GM18951 (cell line): ENCODE results near the gene CCNL2.
A peak's percentile ranks its signal among the peaks of the same experiment; 100 is the strongest.
"Not testable (repeated sequence)": the region's sequence is repeated elsewhere in the genome, so short reads cannot be mapped to it uniquely, and the experiment has no call there.

ENCODE experiments used
- POLR2A ChIP-seq: IDR thresholded peaks from 4 replicates; pipeline ENCODE4 v1.6.1; 2011; ENCODE audit warnings: mild to moderate bottlenecking; ENCODE audit not compliant: insufficient read length, insufficient read depth; ENCODE audit errors: extremely low read depth
- in situ Hi-C: fragments of 300-500 bp; cut with MboI; formaldehyde crosslinking; loops from one replicate; pipeline ENCODE4 v1.12.0; 2022; ENCODE audit warnings: low sequenced_read_pairs, mixed read lengths, inconsistent platforms; ENCODE audit not compliant: unreplicated experiment

The CCNL2 gene

GRCh38 chr1:1435911-1436629 is 36.9 kb upstream of the CCNL2 start:
- in situ Hi-C loops, result no loop called here
- TF ChIP-seq POLR2A, result no peak

- TF ChIP-seq POLR2A, result peak; percentile 49
These were observed 36.2 kb upstream of the CCNL2 start, which contains the start of gene VWA1 for GRCh38 chr1:1435106-1435903. VWA1 (plus strand) TSS chr1:1435690; CDS start chr1:1435749, 59 bp downstream.

DNA sequence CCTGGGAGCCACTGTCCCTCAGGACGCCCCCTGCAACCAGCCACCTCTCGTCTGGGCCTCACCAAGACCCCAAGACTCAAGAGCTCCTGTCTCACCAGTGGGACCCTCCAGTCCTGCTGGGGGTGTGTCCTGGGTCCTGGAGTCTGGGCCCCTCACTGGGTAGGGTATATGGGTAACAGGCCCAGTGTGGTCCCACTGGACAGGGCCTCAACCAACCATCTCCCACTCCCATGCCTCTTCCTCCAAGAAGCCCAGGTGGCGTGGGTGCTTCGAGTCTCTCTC is 35.6 kb upstream of the CCNL2 start:
- no peak for TF ChIP-seq POLR2A
- in situ Hi-C loops, result no loop called here

More at GRCh38 chr1:1435106-1435903, 36.2 kb upstream of the CCNL2 start, which contains the start of gene VWA1:
- in situ Hi-C loops, result no loop called here

- in situ Hi-C loops, result no loop called here
- TF ChIP-seq POLR2A, result no peak
These were observed 35.1 kb upstream of the CCNL2 start for GRCh38 chr1:1434131-1434823.

GRCh38 chr1:1433804-1434130 is 34.6 kb upstream of the CCNL2 start:
- TF ChIP-seq POLR2A, result no peak
- in situ Hi-C loops, result no loop called here

DNA sequence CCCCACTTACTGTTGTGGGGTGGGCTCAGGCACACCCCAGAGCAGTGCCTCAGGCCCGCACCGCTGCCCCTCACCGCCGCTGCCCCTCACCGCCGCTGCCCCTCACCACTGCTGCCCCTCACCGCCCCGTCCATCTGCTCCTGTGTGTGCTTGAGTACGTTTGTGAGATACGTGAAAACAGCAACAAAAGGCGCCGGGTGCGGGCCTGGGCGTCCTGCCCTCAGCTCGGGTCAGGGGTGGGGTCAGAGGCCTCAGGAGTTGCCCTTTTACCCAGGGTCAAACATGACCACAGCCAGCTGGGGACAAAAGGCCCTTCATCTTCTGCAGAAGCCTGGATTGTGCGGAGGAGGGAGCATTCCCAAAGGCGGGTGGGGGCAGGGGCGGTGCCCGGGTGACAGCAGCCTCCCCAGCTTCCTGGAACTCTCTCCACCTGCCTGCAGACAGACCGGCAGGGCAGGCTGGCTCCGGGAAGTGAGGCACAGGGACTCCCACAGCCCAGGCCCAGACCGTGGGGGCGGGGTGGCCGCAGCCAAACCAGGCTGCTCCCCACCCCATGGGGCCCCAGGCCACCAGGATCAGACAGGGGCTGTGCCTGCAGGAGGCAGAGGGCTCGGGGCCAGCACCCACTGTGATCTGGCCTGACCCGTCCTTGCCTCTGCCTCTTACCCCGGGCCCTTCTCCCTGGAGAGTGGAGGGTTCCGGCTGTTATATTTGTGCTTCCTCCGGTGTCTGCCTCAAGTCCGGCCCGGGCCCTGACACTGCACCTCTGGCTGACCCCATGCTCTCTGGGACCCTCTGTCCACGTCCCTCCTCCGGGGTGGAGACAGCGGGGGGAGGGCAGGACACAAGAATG is 34.0 kb upstream of the CCNL2 start:
- no peak for TF ChIP-seq POLR2A
- in situ Hi-C loops, result no loop called here

DNA sequence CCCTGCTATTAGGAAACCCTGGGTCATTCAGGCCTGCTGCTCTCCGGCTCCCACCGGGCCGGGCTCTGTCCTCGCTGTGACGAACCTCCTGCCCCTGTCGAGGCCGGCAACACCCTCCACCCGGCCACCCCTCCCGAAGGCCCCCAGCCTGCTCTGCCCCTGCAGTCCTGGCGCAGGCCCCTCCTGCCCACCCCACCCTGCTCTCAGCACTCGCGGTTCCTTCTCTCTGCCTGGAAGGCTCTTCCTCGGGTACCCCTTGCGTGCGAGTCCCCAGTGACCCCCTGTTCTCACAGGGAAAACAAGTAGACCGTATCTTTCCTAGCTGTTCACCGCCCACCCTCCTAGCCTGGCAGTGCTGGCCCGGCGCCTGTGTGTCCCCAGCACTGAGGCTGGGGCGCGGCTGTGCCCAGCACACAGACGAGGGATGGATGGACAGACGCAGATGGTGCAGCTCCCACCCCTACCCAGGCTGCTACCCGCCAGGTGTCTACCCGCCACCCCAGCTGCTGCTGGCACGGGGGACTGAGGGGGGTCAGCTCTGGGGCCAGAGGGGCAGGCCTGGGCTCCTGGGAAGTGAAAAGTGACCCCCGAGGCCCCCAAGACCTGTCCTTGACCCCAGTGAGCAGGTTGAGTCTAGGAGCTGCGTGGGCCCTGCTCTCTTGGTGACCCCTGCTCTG is 33.3 kb upstream of the CCNL2 start:
- TF ChIP-seq POLR2A, result no peak
- in situ Hi-C loops, result no loop called here

DNA sequence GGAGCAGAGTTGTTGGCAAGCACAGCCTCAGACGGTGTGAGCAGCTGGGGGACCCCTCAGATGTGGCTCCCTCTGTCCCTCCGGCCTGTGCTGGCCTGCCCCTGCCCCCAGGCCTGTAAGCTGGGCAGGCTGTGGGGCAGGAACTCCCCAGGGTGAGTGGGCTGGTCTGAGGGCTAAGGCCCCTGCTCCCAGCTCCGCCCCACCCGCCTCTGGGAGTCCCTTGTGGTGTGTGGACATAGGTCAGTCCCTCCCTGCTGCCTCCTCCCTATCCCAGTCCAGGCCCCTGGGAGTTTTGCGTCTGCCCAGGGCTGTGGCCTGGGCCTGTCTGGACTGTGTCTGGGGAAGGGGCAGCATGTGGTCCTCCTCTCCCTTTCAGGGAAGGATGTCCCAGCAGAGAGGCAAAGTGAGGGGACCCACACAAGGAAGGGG is 32.7 kb upstream of the CCNL2 start:
- in situ Hi-C loops, result no loop called here
- TF ChIP-seq POLR2A, result no peak

DNA sequence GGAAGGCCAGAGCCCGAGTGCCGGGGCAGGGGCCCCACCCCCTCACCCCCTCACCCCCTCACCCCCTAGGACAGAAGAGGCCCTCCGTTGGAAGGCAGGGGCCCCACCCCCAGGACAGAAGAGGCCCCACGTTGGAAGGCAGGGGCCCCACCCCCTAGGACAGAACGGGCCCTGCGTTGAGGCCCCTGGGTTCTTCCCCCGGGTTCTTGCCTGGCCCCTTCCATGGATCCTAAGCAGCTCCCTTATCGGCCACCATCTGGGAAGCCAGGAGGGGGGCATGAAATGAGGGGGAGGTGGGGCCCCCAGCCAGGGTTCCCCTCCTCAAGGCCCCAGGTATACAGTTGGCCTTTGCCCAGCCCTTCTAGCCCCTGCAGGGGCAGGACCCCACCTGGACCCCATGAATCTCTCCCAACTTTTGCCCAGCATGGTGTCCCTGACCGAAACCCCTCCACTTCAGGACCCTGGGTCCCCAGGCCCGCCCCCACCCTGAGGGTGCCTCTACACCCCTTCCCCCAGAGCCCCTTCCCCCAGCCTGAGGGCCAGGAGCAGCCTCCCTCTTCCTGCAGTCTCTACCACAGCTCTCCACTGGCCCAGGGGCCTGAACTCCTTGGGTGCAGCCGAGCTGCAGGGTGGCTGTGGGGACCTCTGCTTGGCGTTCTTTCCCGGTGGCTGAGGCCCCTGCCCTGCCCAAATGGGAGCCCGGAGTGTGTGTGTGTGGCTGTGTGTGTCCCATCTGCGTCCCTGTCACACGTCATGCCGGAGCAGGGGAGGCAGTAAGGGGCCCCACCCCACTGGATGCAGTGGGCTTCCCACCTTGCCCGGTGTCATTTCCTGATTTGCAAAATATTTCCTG is 32.1 kb upstream of the CCNL2 start:
- in situ Hi-C loops, result no loop called here
- no peak for TF ChIP-seq POLR2A

DNA sequence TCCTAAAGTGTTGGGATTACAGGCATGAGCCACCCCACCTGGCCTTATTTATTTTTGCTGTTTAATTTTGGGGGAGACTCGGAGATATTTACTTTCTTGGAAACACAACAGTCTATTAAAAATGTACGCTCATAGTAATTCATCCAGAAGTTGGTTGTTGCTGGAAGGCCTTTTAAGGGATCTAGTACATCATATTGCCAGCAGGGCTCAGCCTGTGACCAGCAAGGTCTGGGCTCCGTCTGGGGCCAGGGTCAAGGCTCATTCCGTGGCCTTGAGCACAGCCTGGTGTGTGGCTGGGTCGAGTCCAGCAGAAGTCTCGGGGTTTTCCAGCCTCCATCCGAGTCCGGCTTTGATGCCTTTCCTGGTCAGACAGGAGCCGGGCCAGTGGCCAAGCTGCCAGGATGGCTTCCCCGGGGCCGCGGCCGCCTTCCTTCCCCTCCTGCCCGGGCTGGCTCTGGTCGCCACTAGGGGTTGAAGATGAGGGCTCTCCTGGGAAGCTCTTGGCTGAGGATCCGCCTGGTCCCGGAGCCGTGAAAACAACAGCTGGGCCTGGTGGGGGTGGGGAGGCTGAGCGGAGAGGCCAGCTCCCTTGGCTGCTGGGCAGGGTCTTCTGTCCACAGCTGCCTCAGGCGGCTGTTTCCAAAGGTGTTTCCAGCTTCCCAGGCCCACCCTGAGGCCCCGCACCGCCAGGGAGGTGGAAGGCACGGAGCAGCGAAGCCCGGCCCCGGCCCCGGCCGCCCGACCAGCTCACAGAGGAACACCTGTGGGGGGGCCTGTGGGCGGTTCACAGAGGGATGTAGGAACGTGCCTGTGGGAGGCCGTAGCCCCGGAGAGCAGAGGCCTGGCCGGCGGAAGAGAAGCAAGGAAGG is 31.2 kb upstream of the CCNL2 start:
- no peak for TF ChIP-seq POLR2A
- in situ Hi-C loops, result no loop called here

DNA sequence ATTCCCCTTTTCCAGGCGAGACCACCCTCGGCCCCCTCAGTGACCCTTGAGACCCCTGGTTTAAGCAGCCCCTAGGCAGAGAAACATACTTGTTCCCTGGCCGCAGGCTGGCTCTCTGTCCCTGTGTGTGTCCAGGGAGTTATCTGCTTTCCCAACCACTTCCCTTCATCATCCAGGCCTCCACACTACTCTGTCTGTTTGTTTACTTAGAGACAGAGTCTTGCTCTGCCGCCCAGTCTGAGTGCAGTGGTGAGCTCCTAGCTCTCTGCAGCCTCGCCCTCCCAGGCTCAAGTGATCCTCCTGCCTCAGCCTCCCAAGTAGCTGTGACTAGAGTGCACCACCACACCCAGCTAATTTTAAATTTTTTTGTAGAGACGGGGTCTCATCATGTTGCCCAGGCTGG is 30.5 kb upstream of the CCNL2 start:
- in situ Hi-C loops, result no loop called here
- TF ChIP-seq POLR2A, result no peak

- in situ Hi-C loops, result not testable (repeated sequence)
These were observed 29.8 kb upstream of the CCNL2 start for GRCh38 chr1:1428967-1429366.
